ENCODE results near the gene FAM228A.

GRCh38 chr2:24210106-24210455 is 35.2 kb downstream of the FAM228A start:
- TF ChIP-seq CTCF (IDR thresholded peaks at IDR 0.05) (no peak), POLR2A (IDR thresholded peaks at IDR 0.05) (no peak)

All from heart left ventricle (tissue), 13 donors.